Activated naive CD8-positive, alpha-beta T cell treated with anti-CD3 and anti-CD28 coated beads, Interleukin-2, amount 50 U/mL, for 24 hours (primary cell): ENCODE data around the gene ST13.
"Not testable (repeated sequence)": the region's sequence is repeated elsewhere in the genome, so short reads cannot be mapped to it uniquely, and the experiment has no call there.

Experiments used
- ATAC-seq: fragments of 150-1000 bp; cut with Tn5 transposase; one replicate; pipeline ENCODE4 v1.10.0; 2021
- DNase-seq: peaks from one replicate; pipeline ENCODE4 v3.0.0; 2021
- H3K27ac Mint-ChIP-seq: one replicate; pipeline ENCODE4 v1.8.0; 2021; ENCODE audit warnings: mild to moderate bottlenecking, mixed read lengths
- H3K27me3 Mint-ChIP-seq: one replicate; pipeline ENCODE4 v1.8.0; 2021; ENCODE audit warnings: mixed read lengths
- H3K36me3 Mint-ChIP-seq: one replicate; pipeline ENCODE4 v1.8.0; 2021; ENCODE audit warnings: low read depth, mixed read lengths
- H3K4me1 Mint-ChIP-seq: one replicate; pipeline ENCODE4 v1.8.0; 2021; ENCODE audit warnings: mixed read lengths
- H3K4me3 Mint-ChIP-seq: one replicate; pipeline ENCODE4 v1.8.0; 2021; ENCODE audit warnings: mild to moderate bottlenecking, moderate library complexity, mixed read lengths
- H3K9me3 Mint-ChIP-seq: one replicate; pipeline ENCODE4 v1.8.0; 2021; ENCODE audit warnings: mixed read lengths

The ST13 gene

GRCh38 chr22:40857309-40857855 lies 943 bp upstream of the ST13 start:
- no peak for ATAC-seq
- Mint-ChIP-seq H3K36me3 (peaks cover 28% of the 10 kb centered on the region), H3K27ac (peak overlapping the region; percentile 100), H3K9me3 (no peaks in the 10 kb centered on the region), H3K27me3 (peaks cover 2% of the 10 kb centered on the region), H3K4me3 (peak overlapping the region; percentile 92), H3K4me1 (peaks cover 51% of the 10 kb centered on the region)
- DNase-seq, result no peak

DNA sequence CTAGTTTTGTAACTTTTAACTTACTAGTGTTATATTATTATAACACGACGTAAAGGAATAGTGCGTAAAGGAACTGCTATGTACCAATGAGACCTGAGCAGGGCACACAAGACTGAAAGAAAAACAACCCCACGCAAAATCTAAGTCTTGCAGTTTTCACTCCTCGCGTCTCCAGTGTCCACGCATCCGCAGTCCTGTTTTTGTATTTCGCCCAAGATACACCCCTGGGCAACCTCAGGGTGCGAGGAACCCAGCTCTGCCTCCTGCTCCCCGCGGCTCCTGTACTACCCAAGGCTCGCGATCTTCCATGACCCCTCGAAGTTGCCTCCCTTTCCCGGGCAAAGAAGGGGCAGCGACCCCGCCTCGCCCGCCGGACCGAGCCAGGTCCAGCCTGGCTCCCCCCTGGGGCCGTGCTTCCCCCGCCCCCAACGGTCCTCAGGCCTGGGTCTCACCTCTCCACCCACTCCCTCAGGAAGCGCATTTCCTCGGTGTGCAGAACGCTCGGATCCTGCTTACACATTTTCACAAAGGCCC lies 393 bp downstream of the ST13 start:
- peak overlapping the region; percentile 92 for H3K4me3 Mint-ChIP-seq
- ATAC-seq (peak; percentile 29), DNase-seq (no peak)
- peaks cover 26% of the 10 kb centered on the region for H3K36me3 Mint-ChIP-seq
- no peaks in the 10 kb centered on the region for H3K9me3 Mint-ChIP-seq
- H3K4me1 Mint-ChIP-seq, result peaks cover 60% of the 10 kb centered on the region
- H3K27ac Mint-ChIP-seq, result peak overlapping the region; percentile 100
- H3K27me3 Mint-ChIP-seq, result peaks cover 2% of the 10 kb centered on the region

GRCh38 chr22:40855071-40855978 lies 1.1 kb downstream of the ST13 start:
- H3K27me3 Mint-ChIP-seq, result peaks cover 2% of the 10 kb centered on the region
- ATAC-seq, result no peak
- H3K9me3 Mint-ChIP-seq, result no peaks in the 10 kb centered on the region
- peaks cover 62% of the 10 kb centered on the region for H3K4me1 Mint-ChIP-seq
- H3K4me3 Mint-ChIP-seq, result peak overlapping the region; percentile 92
- peak; percentile 22 for DNase-seq
- peaks cover 24% of the 10 kb centered on the region for H3K36me3 Mint-ChIP-seq
- H3K27ac Mint-ChIP-seq, result peak overlapping the region; percentile 100

DNA sequence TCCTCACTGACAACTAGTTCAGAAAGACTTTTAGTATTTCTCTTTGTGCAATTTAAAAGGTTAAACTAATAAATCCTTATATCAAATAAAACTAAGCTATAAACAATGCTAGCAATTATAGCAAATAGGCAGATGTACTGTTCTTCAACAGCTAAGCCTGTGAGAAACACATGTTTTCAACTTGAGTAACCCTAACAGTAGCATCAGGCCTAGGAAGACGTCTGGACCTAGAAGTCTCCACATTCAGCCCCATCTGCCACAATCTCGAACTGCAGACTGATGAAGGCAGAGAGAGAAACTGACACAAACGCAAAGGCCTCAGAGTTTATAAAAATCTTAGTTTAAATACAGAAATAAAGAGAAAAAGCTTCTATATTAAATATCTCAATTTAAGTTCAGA lies 2.5 kb downstream of the ST13 start:
- H3K4me1 Mint-ChIP-seq, result peaks cover 55% of the 10 kb centered on the region
- H3K27me3 Mint-ChIP-seq, result peaks cover 2% of the 10 kb centered on the region
- H3K9me3 Mint-ChIP-seq, result no peaks in the 10 kb centered on the region
- no peak for DNase-seq
- peaks cover 28% of the 10 kb centered on the region for H3K36me3 Mint-ChIP-seq
- no peak overlapping the region for H3K27ac Mint-ChIP-seq
- peak overlapping the region; percentile 92 for H3K4me3 Mint-ChIP-seq
- ATAC-seq, result no peak

DNA sequence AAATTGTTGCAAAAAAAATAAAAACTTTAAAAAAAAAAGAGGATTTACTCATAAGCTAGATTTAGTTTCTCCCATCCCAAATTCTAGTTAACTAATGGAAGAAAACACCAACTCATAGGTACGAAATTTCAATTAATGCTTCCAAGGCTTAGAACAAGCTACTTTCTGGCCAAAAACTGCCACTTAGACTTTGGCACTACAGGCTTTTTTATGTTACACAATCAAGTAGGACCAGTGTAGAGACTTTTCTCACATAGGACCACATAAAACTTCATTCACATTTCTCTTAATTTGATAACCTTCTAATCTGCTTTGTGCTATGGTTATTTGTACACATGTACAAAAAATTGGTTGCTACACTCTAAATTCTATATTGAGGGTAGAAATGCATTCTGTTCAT lies 3.1 kb downstream of the ST13 start:
- Mint-ChIP-seq H3K36me3 (peaks cover 31% of the 10 kb centered on the region), H3K4me3 (peak overlapping the region; percentile 92), H3K27ac (no peak overlapping the region), H3K9me3 (no peaks in the 10 kb centered on the region), H3K4me1 (peaks cover 50% of the 10 kb centered on the region), H3K27me3 (peaks cover 2% of the 10 kb centered on the region)
- DNase-seq, result no peak
- ATAC-seq, result no peak

DNA sequence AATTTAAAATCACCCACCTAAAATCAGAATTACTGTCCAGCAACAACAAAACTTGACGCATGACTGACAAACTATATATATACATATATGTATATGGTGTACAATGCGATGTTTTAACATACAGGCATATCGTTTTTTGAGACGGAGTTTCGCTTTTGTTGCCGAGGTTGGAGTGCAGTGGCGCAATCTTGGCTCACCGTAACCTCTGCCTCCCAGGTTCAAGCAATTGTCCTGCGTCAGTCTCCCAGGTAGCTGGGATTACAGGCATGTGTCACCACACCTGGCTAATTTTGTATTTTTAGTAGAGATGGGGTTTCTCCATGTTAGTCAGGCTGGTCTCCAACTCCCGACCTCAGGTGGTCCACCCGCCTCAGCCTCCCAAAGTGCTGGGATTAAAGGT lies 10.6 kb downstream of the ST13 start:
- H3K36me3 Mint-ChIP-seq, result peaks cover 61% of the 10 kb centered on the region
- not testable (repeated sequence) for H3K9me3 Mint-ChIP-seq, H3K27ac Mint-ChIP-seq, DNase-seq, ATAC-seq, H3K27me3 Mint-ChIP-seq, H3K4me3 Mint-ChIP-seq
- H3K4me1 Mint-ChIP-seq, result peaks cover 14% of the 10 kb centered on the region

DNA sequence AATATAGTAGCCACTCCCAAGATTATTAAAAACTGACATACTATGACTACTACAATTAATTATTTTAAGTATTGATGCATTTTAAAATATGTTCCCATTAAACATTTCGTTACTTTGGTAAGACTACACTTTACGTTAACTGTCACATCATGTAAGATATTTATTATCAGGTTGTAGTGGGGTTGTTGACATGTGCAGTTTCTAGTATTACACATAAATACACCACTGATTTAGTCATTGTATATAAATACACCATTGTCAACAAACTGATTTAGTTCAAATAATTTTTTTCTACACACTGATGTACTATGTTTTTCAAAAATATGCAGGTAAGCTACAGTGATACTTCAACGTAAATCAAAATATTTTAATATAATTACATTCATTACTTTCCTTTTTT lies 11.5 kb downstream of the ST13 start:
- Mint-ChIP-seq H3K9me3 (no peaks in the 10 kb centered on the region), H3K27me3 (no peaks in the 10 kb centered on the region), H3K4me1 (peaks cover 14% of the 10 kb centered on the region), H3K27ac (no peak overlapping the region), H3K4me3 (no peak overlapping the region), H3K36me3 (peaks cover 65% of the 10 kb centered on the region)
- DNase-seq (no peak), ATAC-seq (no peak)

GRCh38 chr22:40838486-40838885 lies 18.0 kb downstream of the ST13 start:
- H3K27ac Mint-ChIP-seq, result no peak overlapping the region

GRCh38 chr22:40834619-40835018 lies 21.8 kb downstream of the ST13 start:
- H3K36me3 Mint-ChIP-seq, result peaks cover 61% of the 10 kb centered on the region
- ATAC-seq (no peak), DNase-seq (no peak)
- no peaks in the 10 kb centered on the region for H3K27me3 Mint-ChIP-seq
- H3K9me3 Mint-ChIP-seq, result no peaks in the 10 kb centered on the region
- H3K4me3 Mint-ChIP-seq, result no peak overlapping the region
- H3K4me1 Mint-ChIP-seq, result no peaks in the 10 kb centered on the region
- no peak overlapping the region for H3K27ac Mint-ChIP-seq

More at GRCh38 chr22:40838486-40838885, 18.0 kb downstream of the ST13 start:
- DNase-seq, result no peak
- no peaks in the 10 kb centered on the region for H3K9me3 Mint-ChIP-seq
- H3K4me1 Mint-ChIP-seq, result peaks cover 4% of the 10 kb centered on the region
- no peaks in the 10 kb centered on the region for H3K27me3 Mint-ChIP-seq
- ATAC-seq, result no peak
- H3K4me3 Mint-ChIP-seq, result no peak overlapping the region
- peaks cover 64% of the 10 kb centered on the region for H3K36me3 Mint-ChIP-seq

DNA sequence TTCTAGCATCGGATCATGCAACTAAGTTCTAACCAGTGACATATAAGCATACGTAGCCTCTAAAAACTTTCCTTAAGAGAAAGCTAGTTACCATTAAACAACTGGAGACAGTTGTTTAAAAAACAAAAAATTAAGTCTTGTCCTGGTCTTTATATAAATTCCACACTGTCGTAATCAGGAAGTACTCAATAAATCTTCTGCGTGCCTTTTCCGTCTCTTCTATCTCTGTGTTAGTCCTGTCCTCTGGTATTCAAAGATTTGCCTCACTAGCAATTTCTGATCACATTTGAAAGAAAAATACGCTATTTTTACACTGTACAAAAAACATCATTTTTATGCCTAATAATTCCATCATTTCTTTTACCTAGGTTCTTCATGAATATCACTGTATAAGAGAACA lies 27.3 kb downstream of the ST13 start:
- no peak overlapping the region for H3K4me3 Mint-ChIP-seq
- no peaks in the 10 kb centered on the region for H3K9me3 Mint-ChIP-seq
- H3K27me3 Mint-ChIP-seq, result no peaks in the 10 kb centered on the region
- H3K27ac Mint-ChIP-seq, result no peak overlapping the region
- no peak for ATAC-seq
- peaks cover 53% of the 10 kb centered on the region for H3K36me3 Mint-ChIP-seq
- DNase-seq, result no peak
- no peaks in the 10 kb centered on the region for H3K4me1 Mint-ChIP-seq

- Mint-ChIP-seq H3K27me3 (no peaks in the 10 kb centered on the region), H3K9me3 (no peaks in the 10 kb centered on the region), H3K36me3 (peaks cover 45% of the 10 kb centered on the region), H3K27ac (no peak overlapping the region), H3K4me1 (no peaks in the 10 kb centered on the region), H3K4me3 (no peak overlapping the region)
- no peak for ATAC-seq
- DNase-seq, result no peak
Measured at GRCh38 chr22:40826984-40827741, 29.3 kb downstream of the ST13 start.

GRCh38 chr22:40826292-40826691 lies 30.1 kb downstream of the ST13 start:
- H3K27ac Mint-ChIP-seq, H3K27me3 Mint-ChIP-seq, H3K9me3 Mint-ChIP-seq, ATAC-seq, H3K4me1 Mint-ChIP-seq, DNase-seq, H3K4me3 Mint-ChIP-seq: not testable (repeated sequence)
- peaks cover 41% of the 10 kb centered on the region for H3K36me3 Mint-ChIP-seq

DNA sequence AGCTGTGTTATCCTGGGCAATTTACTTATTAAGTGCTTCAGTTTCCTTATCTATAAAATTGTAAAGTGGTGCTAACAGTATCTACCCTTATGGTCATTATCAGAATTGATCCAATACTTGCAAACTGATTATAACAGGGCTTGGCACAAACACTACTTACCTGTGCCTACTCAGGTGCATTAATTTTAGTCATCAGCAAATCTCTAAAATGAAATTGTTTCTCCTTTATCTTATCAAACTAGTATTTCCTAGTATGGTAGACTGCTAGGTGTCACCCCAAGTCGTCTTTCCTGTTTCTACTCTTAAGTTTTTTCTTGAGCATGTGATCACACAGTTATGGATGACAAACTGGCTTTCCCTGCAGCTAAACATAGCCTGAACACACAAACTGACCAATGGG lies 33.0 kb downstream of the ST13 start:
- DNase-seq, result no peak
- Mint-ChIP-seq H3K4me3 (no peak overlapping the region), H3K4me1 (peaks cover 14% of the 10 kb centered on the region), H3K36me3 (peaks cover 25% of the 10 kb centered on the region), H3K27me3 (no peaks in the 10 kb centered on the region), H3K9me3 (no peaks in the 10 kb centered on the region), H3K27ac (no peak overlapping the region)
- no peak for ATAC-seq

GRCh38 chr22:40819599-40820140 lies 36.8 kb downstream of the ST13 start:
- ATAC-seq (no peak), DNase-seq (no peak)
- Mint-ChIP-seq H3K27me3 (no peaks in the 10 kb centered on the region), H3K9me3 (no peaks in the 10 kb centered on the region), H3K36me3 (peaks cover 18% of the 10 kb centered on the region), H3K27ac (peak overlapping the region; percentile 71), H3K4me3 (peak overlapping the region; percentile 90), H3K4me1 (peaks cover 36% of the 10 kb centered on the region)
